Upper lobe of left lung (tissue), 4 donors: ENCODE results near the gene SETBP1.

Source experiments
- EP300 ChIP-seq, 4 donors: sonication (generic); formaldehyde crosslinking; IDR thresholded peaks; one replicate each; pipeline ENCODE4 v1.5.1; 2017; ENCODE audit warnings: antibody characterized with exemption in 4 of 4, control low read depth in 2 of 4
- POLR2A ChIP-seq, 4 donors: fragments of 450-650 bp; IDR thresholded peaks; one replicate each; pipeline ENCODE4 v1.5.1; 2016 to 2017; ENCODE audit warnings: antibody characterized with exemption in 4 of 4, mild to moderate bottlenecking in 2 of 4
- POLR2AphosphoS5 ChIP-seq, 2 donors: sonication (generic); formaldehyde crosslinking; IDR thresholded peaks; one replicate each; pipeline ENCODE4 v1.5.1; 2017; ENCODE audit warnings: antibody characterized with exemption in 2 of 2
- TF ChIP-seq, protein P1 (sequence below), 6 experiments: fragments of 450-650 bp in 4 of 6; fragments of 200-600 bp in 2 of 6; sonication (generic) in 2 of 6; IDR thresholded peaks; one replicate each; pipeline ENCODE4 v1.5.1; 2016 to 2019; ENCODE audit warnings: antibody characterized with exemption in 6 of 6

DNA sequence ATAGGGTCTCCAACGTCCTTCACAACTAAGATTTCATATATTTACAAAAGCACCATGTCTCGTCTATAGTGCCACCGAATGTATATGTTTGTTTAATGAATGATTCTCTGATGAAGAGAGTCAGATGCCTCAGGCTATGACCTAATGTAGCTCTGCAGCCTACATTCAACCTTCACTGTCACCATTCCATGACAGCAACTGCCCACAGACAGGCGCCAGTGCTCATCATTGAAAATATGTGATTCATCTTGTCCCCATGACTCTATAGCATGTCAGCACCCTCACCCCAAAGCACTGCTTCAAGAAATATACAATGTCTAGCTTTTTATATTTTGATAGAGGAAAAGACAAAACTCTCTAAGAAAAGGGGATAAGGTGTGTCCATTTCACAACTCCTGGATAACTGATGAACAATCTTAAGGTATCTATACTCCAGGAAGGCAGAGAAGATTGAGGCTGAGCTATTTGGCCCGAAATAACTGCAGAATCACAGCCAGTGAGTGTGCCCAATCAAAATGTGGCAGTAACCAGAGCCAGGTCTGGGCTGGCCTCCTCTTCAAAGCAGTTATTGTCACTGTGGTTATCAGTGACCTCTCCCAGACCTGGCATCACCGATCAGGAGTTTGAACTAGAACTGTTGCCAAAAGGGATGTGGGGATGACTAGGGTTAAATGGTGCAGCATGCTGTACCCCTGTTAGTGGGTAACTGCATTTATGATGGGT, 246.6 kb downstream of the SETBP1 start:
- TF ChIP-seq, protein P1, sequence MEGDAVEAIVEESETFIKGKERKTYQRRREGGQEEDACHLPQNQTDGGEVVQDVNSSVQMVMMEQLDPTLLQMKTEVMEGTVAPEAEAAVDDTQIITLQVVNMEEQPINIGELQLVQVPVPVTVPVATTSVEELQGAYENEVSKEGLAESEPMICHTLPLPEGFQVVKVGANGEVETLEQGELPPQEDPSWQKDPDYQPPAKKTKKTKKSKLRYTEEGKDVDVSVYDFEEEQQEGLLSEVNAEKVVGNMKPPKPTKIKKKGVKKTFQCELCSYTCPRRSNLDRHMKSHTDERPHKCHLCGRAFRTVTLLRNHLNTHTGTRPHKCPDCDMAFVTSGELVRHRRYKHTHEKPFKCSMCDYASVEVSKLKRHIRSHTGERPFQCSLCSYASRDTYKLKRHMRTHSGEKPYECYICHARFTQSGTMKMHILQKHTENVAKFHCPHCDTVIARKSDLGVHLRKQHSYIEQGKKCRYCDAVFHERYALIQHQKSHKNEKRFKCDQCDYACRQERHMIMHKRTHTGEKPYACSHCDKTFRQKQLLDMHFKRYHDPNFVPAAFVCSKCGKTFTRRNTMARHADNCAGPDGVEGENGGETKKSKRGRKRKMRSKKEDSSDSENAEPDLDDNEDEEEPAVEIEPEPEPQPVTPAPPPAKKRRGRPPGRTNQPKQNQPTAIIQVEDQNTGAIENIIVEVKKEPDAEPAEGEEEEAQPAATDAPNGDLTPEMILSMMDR (IDR thresholded peaks at IDR 0.05) = no peak
- TF ChIP-seq POLR2A (IDR thresholded peaks at IDR 0.05) = no peak
- no peak for TF ChIP-seq EP300 (IDR thresholded peaks at IDR 0.05)
- TF ChIP-seq POLR2AphosphoS5 (IDR thresholded peaks at IDR 0.05) = no peak
